Fibroblast of lung (primary cell): ENCODE results near the gene DEPDC5. TPM values are rescaled to one million over a fixed set of nuclear protein-coding genes. Genes with fewer than 3 reads are reported as not detected.
"Not testable (repeated sequence)": the region's sequence is repeated elsewhere in the genome, so short reads cannot be mapped to it uniquely, and the experiment has no call there.

Source experiments
- DNase-seq, 2 donors: peaks; one replicate each; pipeline versions ENCODE4 v3.0.0 to v3.0.0-alpha.2; 2010; ENCODE audit warnings: low read depth in 2 of 2
- H2AFZ ChIP-seq: 2 replicates; pipeline ENCODE4 v1.5.1; 2012; ENCODE audit warnings: low read length, control low read depth, inconsistent platforms
- H3K27ac ChIP-seq: 2 replicates; pipeline ENCODE4 v1.5.1; 2011; ENCODE audit warnings: low read length, control low read depth; ENCODE audit not compliant: insufficient read depth
- H3K27me3 ChIP-seq: 2 replicates; pipeline ENCODE4 v1.5.1; 2011; ENCODE audit warnings: mild to moderate bottlenecking, low read length; ENCODE audit not compliant: control insufficient read depth, insufficient read depth
- H3K36me3 ChIP-seq: 2 replicates; pipeline ENCODE4 v1.5.1; 2011; ENCODE audit warnings: low read length; ENCODE audit not compliant: control insufficient read depth, insufficient read depth
- H3K4me1 ChIP-seq: 2 replicates; pipeline ENCODE4 v1.5.1; 2011; ENCODE audit warnings: low read length; ENCODE audit not compliant: control insufficient read depth, insufficient read depth; ENCODE audit errors: extremely low read depth
- H3K4me2 ChIP-seq: 2 replicates; pipeline ENCODE4 v1.5.1; 2011; ENCODE audit warnings: low read length, control low read depth; ENCODE audit not compliant: insufficient read depth; ENCODE audit errors: extremely low read depth
- H3K4me3 ChIP-seq, 4 experiments: fragments of 200-600 bp in 1 of 4; sonication (generic) in 1 of 4; replicated peaks in 1 of 4; 2 replicates each; pipeline ENCODE4 v1.5.1; 2011 to 2016; ENCODE audit warnings: low read length in 4 of 4, low read depth in 3 of 4, mild to moderate bottlenecking in 3 of 4, control low read depth in 2 of 4, inconsistent platforms in 1 of 4, mixed read lengths in 1 of 4; ENCODE audit not compliant: insufficient read depth in 1 of 4; ENCODE audit errors: control extremely low read depth in 1 of 4
- H3K79me2 ChIP-seq: 2 replicates; pipeline ENCODE4 v1.5.1; 2012; ENCODE audit warnings: mild to moderate bottlenecking, low read length, inconsistent platforms; ENCODE audit not compliant: control insufficient read depth, insufficient read depth
- H3K9ac ChIP-seq: 2 replicates; pipeline ENCODE4 v1.5.1; 2011; ENCODE audit warnings: mild to moderate bottlenecking, low read length, control low read depth; ENCODE audit not compliant: insufficient read depth
- H3K9me3 ChIP-seq: 2 replicates; pipeline ENCODE4 v1.5.1; 2012; ENCODE audit warnings: low read depth, low read length; ENCODE audit not compliant: control insufficient read depth, insufficient read depth
- H4K20me1 ChIP-seq: 2 replicates; pipeline ENCODE4 v1.5.1; 2011; ENCODE audit warnings: low read length; ENCODE audit not compliant: control insufficient read depth, insufficient read depth; ENCODE audit errors: extremely low read depth
- EZH2 ChIP-seq: IDR thresholded peaks from 2 replicates; pipeline ENCODE4 v1.5.1; 2012; ENCODE audit warnings: low read length, control low read depth, mild to moderate bottlenecking; ENCODE audit errors: missing control alignments
- polyA plus RNA-seq, 2 donors: library from polyadenylated mRNA; depleted of rRNA in 1 of 2; stranded (reverse) in 1 of 2; unstranded in 1 of 2; fragments of >200 nt; gene quantifications; 2 replicates each; pipeline ENCODE4 v1.2.1, GENCODE V29; 2011 to 2012; ENCODE audit warnings: missing spikeins in 1 of 2
- total RNA-seq: library from RNA; depleted of rRNA; stranded (reverse); fragments of >200 nt; gene quantifications from 2 replicates; pipeline ENCODE4 v1.2.1, GENCODE V29; 2014
- TF ChIP-seq, protein P1 (sequence below), 2 donors: IDR thresholded peaks in 1 of 2; conservative IDR thresholded peaks in 1 of 2; 1 replicate in 1 of 2; 2 replicates in 1 of 2; pipeline ENCODE4 v1.5.1; 2011 to 2012; ENCODE audit warnings: low read length in 2 of 2, control low read depth in 1 of 2, inconsistent platforms in 1 of 2, low read depth in 1 of 2, mild to moderate bottlenecking in 1 of 2

Gene DEPDC5
- total and polyA plus RNA-seq, 2 donors (not counting 1 experiment from before 2014, with no cell fraction given): 10.4 to 10.7 TPM

DNA sequence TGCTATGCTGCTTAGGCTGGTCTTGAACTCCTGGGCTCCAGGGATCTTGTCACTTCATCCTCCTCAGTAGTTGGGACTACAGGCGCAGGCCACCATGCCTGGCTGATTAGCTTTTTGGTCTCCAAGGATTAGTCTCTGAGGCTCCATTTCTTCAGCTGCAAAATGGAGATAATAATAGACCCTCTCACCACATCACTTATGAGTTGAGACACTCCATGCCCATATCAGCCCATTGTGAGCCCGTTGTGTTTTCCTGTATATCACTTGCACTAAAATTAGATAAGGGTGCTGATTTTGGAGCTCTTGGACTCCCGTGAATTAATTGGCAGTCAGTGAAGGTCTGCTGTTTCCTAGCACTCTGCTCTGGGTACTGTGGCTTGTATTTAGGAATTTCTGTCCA, 36.0 kb downstream of the DEPDC5 start:
- TF ChIP-seq EZH2: no peak
- TF ChIP-seq, protein P1, sequence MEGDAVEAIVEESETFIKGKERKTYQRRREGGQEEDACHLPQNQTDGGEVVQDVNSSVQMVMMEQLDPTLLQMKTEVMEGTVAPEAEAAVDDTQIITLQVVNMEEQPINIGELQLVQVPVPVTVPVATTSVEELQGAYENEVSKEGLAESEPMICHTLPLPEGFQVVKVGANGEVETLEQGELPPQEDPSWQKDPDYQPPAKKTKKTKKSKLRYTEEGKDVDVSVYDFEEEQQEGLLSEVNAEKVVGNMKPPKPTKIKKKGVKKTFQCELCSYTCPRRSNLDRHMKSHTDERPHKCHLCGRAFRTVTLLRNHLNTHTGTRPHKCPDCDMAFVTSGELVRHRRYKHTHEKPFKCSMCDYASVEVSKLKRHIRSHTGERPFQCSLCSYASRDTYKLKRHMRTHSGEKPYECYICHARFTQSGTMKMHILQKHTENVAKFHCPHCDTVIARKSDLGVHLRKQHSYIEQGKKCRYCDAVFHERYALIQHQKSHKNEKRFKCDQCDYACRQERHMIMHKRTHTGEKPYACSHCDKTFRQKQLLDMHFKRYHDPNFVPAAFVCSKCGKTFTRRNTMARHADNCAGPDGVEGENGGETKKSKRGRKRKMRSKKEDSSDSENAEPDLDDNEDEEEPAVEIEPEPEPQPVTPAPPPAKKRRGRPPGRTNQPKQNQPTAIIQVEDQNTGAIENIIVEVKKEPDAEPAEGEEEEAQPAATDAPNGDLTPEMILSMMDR (conservative IDR thresholded peaks at IDR 0.05 in 1 of 2, IDR thresholded peaks at IDR 0.05 in 1 of 2; ENCODE audit: low read depth in 1 of 2, low read length in 2 of 2): no peak
- H3K27ac ChIP-seq: no peak overlapping the region
- H3K9ac ChIP-seq: no peak overlapping the region
- no peak for DNase-seq
- H3K27me3 ChIP-seq: no peaks in the 10 kb centered on the region
- H2AFZ ChIP-seq: no peak overlapping the region
- no peaks in the 10 kb centered on the region for H3K9me3 ChIP-seq
- H3K36me3 ChIP-seq: no peaks in the 10 kb centered on the region
- no peaks in the 10 kb centered on the region for H4K20me1 ChIP-seq
- no peak overlapping the region for H3K4me2 ChIP-seq
- no peak overlapping the region for H3K4me3 ChIP-seq
- no peaks in the 10 kb centered on the region for H3K79me2 ChIP-seq
- H3K4me1 ChIP-seq: no peaks in the 10 kb centered on the region

DNA sequence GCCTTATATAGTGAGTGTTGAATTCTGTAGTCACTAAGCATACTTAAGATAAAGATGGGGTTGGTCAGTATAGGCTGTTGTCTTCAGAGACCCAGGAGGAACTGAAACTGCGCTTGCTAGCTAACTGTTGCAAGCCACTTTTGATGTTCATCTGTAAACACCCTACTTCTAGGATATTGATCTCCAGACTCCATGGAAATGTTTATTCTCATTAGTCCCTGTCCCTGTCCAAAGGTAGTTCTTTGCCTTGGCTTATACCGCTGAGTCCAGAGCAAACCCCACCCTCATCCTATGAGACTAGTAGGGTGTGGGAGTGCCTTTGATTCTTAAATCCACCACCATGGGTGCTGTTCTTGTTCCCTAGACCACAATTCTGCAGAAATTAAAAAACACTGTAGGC, 36.4 kb downstream of the DEPDC5 start:
- no peaks in the 10 kb centered on the region for H4K20me1 ChIP-seq
- no peak overlapping the region for H3K4me2 ChIP-seq
- no peak overlapping the region for H3K9ac ChIP-seq
- no peaks in the 10 kb centered on the region for H3K36me3 ChIP-seq
- no peak overlapping the region for H2AFZ ChIP-seq
- H3K4me3 ChIP-seq: no peak overlapping the region
- H3K27ac ChIP-seq: no peak overlapping the region
- no peak for TF ChIP-seq EZH2
- TF ChIP-seq, protein P1 (conservative IDR thresholded peaks at IDR 0.05 in 1 of 2, IDR thresholded peaks at IDR 0.05 in 1 of 2; ENCODE audit: low read depth in 1 of 2, low read length in 2 of 2): no peak
- H3K4me1 ChIP-seq: no peaks in the 10 kb centered on the region
- no peaks in the 10 kb centered on the region for H3K27me3 ChIP-seq
- no peaks in the 10 kb centered on the region for H3K79me2 ChIP-seq
- DNase-seq: no peak
- H3K9me3 ChIP-seq: no peaks in the 10 kb centered on the region

DNA sequence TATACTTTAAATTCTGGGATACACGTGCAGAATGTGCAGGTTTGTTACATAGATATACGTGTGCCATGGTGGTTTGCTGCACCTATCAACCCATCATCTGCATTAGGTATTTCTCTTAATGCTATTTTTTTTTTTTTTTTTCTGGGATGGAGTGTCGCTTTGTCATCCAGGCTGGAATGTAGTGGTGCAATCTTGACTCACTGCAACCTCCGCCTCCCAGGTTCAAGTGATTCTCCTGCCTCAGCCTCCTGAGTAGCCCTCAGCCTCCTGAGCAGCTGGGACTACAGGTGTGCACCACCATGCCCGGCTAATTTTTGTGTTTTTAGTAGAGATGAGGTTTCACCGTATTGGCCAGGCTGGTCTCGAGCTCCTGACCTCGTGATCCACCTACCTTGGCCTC, 45.5 kb downstream of the DEPDC5 start:
- not testable (repeated sequence) for H3K36me3 ChIP-seq, H4K20me1 ChIP-seq, H3K79me2 ChIP-seq, H3K4me3 ChIP-seq, H3K9ac ChIP-seq, H3K27me3 ChIP-seq, H2AFZ ChIP-seq, H3K4me2 ChIP-seq, H3K4me1 ChIP-seq, H3K9me3 ChIP-seq, H3K27ac ChIP-seq, DNase-seq
